Measurements from ENCODE around the gene TIMM29. TPM values are rescaled to one million over a fixed set of nuclear protein-coding genes. Genes with fewer than 3 reads are reported as not detected.

The TIMM29 gene
- polyA plus RNA-seq, 1 donor from 2014 or later: 39.4 TPM

GRCh38 chr19:10888421-10888866 lies 40.2 kb upstream of the TIMM29 start:
- H3F3A ChIP-seq (ENCODE audit: insufficient read depth, low read length, poor library complexity, severe bottlenecking): peaks cover 4% of the 10 kb centered on the region
- H3K9ac ChIP-seq (ENCODE audit: low read length): peak overlapping the region; percentile 70
- H3K4me2 ChIP-seq (ENCODE audit: low read length): peak overlapping the region; percentile 25
- TF ChIP-seq RAD21 (conservative IDR thresholded peaks at IDR 0.05) (peak; percentile 39), POLR2AphosphoS5 (IDR thresholded peaks at IDR 0.05) (no peak), EP300 (conservative IDR thresholded peaks at IDR 0.05; ENCODE audit: poor library complexity, severe bottlenecking) (no peak)
- peak overlapping the region; percentile 7 for H2AFZ ChIP-seq (ENCODE audit: low read depth, low read length)
- no peaks in the 10 kb centered on the region for H4K20me1 ChIP-seq (ENCODE audit: insufficient read depth)
- peaks cover 27% of the 10 kb centered on the region for H3K79me2 ChIP-seq (replicated peaks; ENCODE audit: insufficient read depth, low read length)
- no peaks in the 10 kb centered on the region for H3K27me3 ChIP-seq (ENCODE audit: insufficient read depth, low read depth, low read length)
- no peaks in the 10 kb centered on the region for H3K9me2 ChIP-seq (ENCODE audit: insufficient read depth, low read length)
- no peaks in the 10 kb centered on the region for H3K36me3 ChIP-seq (ENCODE audit: insufficient read depth, low read length)
- H3K9me3 ChIP-seq (ENCODE audit: low read length): no peaks in the 10 kb centered on the region
- H3K4me3 ChIP-seq (ENCODE audit: low read length): peak overlapping the region; percentile 50
- H3K27ac ChIP-seq (ENCODE audit: low read length): peak overlapping the region; percentile 94

- no peak overlapping the region for H2AFZ ChIP-seq (ENCODE audit: low read depth, low read length)
- H3K4me2 ChIP-seq (ENCODE audit: low read length): no peak overlapping the region
- no peaks in the 10 kb centered on the region for H3K9me2 ChIP-seq (ENCODE audit: insufficient read depth, low read length)
- H3K36me3 ChIP-seq (ENCODE audit: insufficient read depth, low read length): no peaks in the 10 kb centered on the region
- peak overlapping the region; percentile 94 for H3K27ac ChIP-seq (ENCODE audit: low read length)
- peaks cover 4% of the 10 kb centered on the region for H3F3A ChIP-seq (ENCODE audit: insufficient read depth, low read length, poor library complexity, severe bottlenecking)
- H3K9me3 ChIP-seq (ENCODE audit: low read length): no peaks in the 10 kb centered on the region
- no peaks in the 10 kb centered on the region for H3K27me3 ChIP-seq (ENCODE audit: insufficient read depth, low read depth, low read length)
- H3K9ac ChIP-seq (ENCODE audit: low read length): no peak overlapping the region
- H3K4me3 ChIP-seq (ENCODE audit: low read length): no peak overlapping the region
- H3K79me2 ChIP-seq (replicated peaks; ENCODE audit: insufficient read depth, low read length): peaks cover 34% of the 10 kb centered on the region
- H4K20me1 ChIP-seq (ENCODE audit: insufficient read depth): no peaks in the 10 kb centered on the region
- no peak for TF ChIP-seq EZH2 (IDR thresholded peaks at IDR 0.05; ENCODE audit: borderline replicate concordance, insufficient read depth, low read length, poor library complexity, severe bottlenecking)
- TF ChIP-seq RAD21 (conservative IDR thresholded peaks at IDR 0.05): no peak
- no peak for TF ChIP-seq SMC3 (conservative IDR thresholded peaks at IDR 0.05; ENCODE audit: poor library complexity)
- no peak for TF ChIP-seq REST (IDR thresholded peaks at IDR 0.05; ENCODE audit: borderline replicate concordance)
- no peak for TF ChIP-seq TAF1 (IDR thresholded peaks at IDR 0.05; ENCODE audit: low read depth)
- no peak for TF ChIP-seq MXI1 (conservative IDR thresholded peaks at IDR 0.05; ENCODE audit: poor library complexity, severe bottlenecking)
- TF ChIP-seq POLR2AphosphoS5 (IDR thresholded peaks at IDR 0.05): no peak
- TF ChIP-seq CTCF (IDR thresholded peaks at IDR 0.05; ENCODE audit: poor library complexity, severe bottlenecking): no peak
- TF ChIP-seq EP300 (conservative IDR thresholded peaks at IDR 0.05; ENCODE audit: poor library complexity, severe bottlenecking): no peak
These were observed 38.7 kb upstream of the TIMM29 start for GRCh38 chr19:10889880-10890279.

Measured in neural cell (in vitro differentiated cells).